Immature natural killer cell (primary cell): ENCODE results near the gene CLMN. TPM values are rescaled to one million over a fixed set of nuclear protein-coding genes. Genes with fewer than 3 reads are reported as not detected.

ENCODE experiments used
- DNase-seq, 3 donors: peaks; one replicate each; pipeline ENCODE4 v3.0.0; 2022; ENCODE audit warnings: mixed read lengths in 1 of 3
- H3K27ac Mint-ChIP-seq, 6 donors: one replicate each; pipeline ENCODE4 v1.8.0; 2020; ENCODE audit warnings: mixed read lengths in 6 of 6, mild to moderate bottlenecking in 5 of 6, inconsistent platforms in 4 of 6, moderate library complexity in 3 of 6
- H3K27me3 Mint-ChIP-seq, 3 donors: one replicate each; pipeline ENCODE4 v1.8.0; 2020 to 2021; ENCODE audit warnings: low read depth in 3 of 3, mild to moderate bottlenecking in 3 of 3, mixed read lengths in 3 of 3, moderate library complexity in 3 of 3, inconsistent platforms in 1 of 3
- H3K36me3 Mint-ChIP-seq, 3 donors: one replicate each; pipeline ENCODE4 v1.8.0; 2020; ENCODE audit warnings: mixed read lengths in 3 of 3, inconsistent platforms in 2 of 3, mild to moderate bottlenecking in 2 of 3
- H3K4me1 Mint-ChIP-seq, 2 donors: one replicate each; pipeline ENCODE4 v1.8.0; 2020; ENCODE audit warnings: inconsistent platforms in 2 of 2, mild to moderate bottlenecking in 2 of 2, mixed read lengths in 2 of 2, moderate library complexity in 1 of 2
- H3K4me3 Mint-ChIP-seq, 5 donors: one replicate each; pipeline ENCODE4 v1.8.0; 2020; ENCODE audit warnings: mild to moderate bottlenecking in 5 of 5, mixed read lengths in 5 of 5, inconsistent platforms in 3 of 5, moderate library complexity in 3 of 5
- H3K9me3 Mint-ChIP-seq, 6 donors: one replicate each; pipeline ENCODE4 v1.8.0; 2020; ENCODE audit warnings: mild to moderate bottlenecking in 6 of 6, mixed read lengths in 6 of 6, inconsistent platforms in 4 of 6, moderate library complexity in 3 of 6
- polyA plus RNA-seq, 3 donors: library from polyadenylated mRNA; unstranded; fragments of 300-500 nt; fragmentation: Illumina TruSeq; gene quantifications; one replicate each; pipeline ENCODE4 v1.2.3, GENCODE V29; 2021

The CLMN gene
- polyA plus RNA-seq, 3 donors from 2014 or later, result 0.09 to 0.39 TPM; not detected in 1

- H3K36me3 Mint-ChIP-seq, result no peaks in the 10 kb centered on the region
- H3K27me3 Mint-ChIP-seq, result peaks cover 3 to 9% (median 3%) of the 10 kb centered on the region in 3 donors
- no peak for DNase-seq
- H3K4me1 Mint-ChIP-seq, result no peaks in the 10 kb centered on the region
- no peaks in the 10 kb centered on the region for H3K9me3 Mint-ChIP-seq
- no peak overlapping the region for H3K27ac Mint-ChIP-seq
- no peak overlapping the region for H3K4me3 Mint-ChIP-seq
Observed at GRCh38 chr14:95274279-95274678, 45.4 kb downstream of the CLMN start.

GRCh38 chr14:95273001-95273978 lies 46.4 kb downstream of the CLMN start:
- H3K27me3 Mint-ChIP-seq, result peaks cover under 1 to 9% (median 1%) of the 10 kb centered on the region in 3 donors
- no peaks in the 10 kb centered on the region for H3K36me3 Mint-ChIP-seq
- no peaks in the 10 kb centered on the region for H3K9me3 Mint-ChIP-seq
- no peak for DNase-seq
- no peak overlapping the region for H3K4me3 Mint-ChIP-seq
- no peaks in the 10 kb centered on the region for H3K4me1 Mint-ChIP-seq
- no peak overlapping the region for H3K27ac Mint-ChIP-seq

- Mint-ChIP-seq H3K9me3 (no peaks in the 10 kb centered on the region), H3K27ac (no peak overlapping the region), H3K4me3 (no peak overlapping the region), H3K27me3 (peaks cover 0 to 5% (median 1%) of the 10 kb centered on the region in 3 donors), H3K4me1 (peaks cover 4 to 6% of the 10 kb centered on the region in 2 donors), H3K36me3 (no peaks in the 10 kb centered on the region)
- no peak for DNase-seq
Observed at GRCh38 chr14:95272057-95272456, 47.7 kb downstream of the CLMN start.

GRCh38 chr14:95270203-95270602 lies 49.5 kb downstream of the CLMN start:
- H3K4me1 Mint-ChIP-seq, result peaks cover 6 to 12% of the 10 kb centered on the region in 2 donors
- H3K36me3 Mint-ChIP-seq, result no peaks in the 10 kb centered on the region
- DNase-seq, result no peak
- no peaks in the 10 kb centered on the region for H3K9me3 Mint-ChIP-seq
- no peak overlapping the region for H3K27ac Mint-ChIP-seq
- H3K4me3 Mint-ChIP-seq, result no peak overlapping the region
- H3K27me3 Mint-ChIP-seq, result peaks cover 0 to 2% (median 0%) of the 10 kb centered on the region in 3 donors

- Mint-ChIP-seq H3K4me1 (peaks cover 6 to 12% of the 10 kb centered on the region in 2 donors), H3K27ac (no peak overlapping the region), H3K9me3 (no peaks in the 10 kb centered on the region), H3K36me3 (no peaks in the 10 kb centered on the region), H3K4me3 (no peak overlapping the region), H3K27me3 (peaks cover 0 to 2% (median 0%) of the 10 kb centered on the region in 3 donors)
- no peak for DNase-seq
Observed at GRCh38 chr14:95269493-95269892, 50.2 kb downstream of the CLMN start.

- Mint-ChIP-seq H3K4me3 (no peak overlapping the region), H3K27ac (no peak overlapping the region), H3K4me1 (peaks cover 6 to 12% of the 10 kb centered on the region in 2 donors), H3K9me3 (no peaks in the 10 kb centered on the region), H3K27me3 (no peaks in the 10 kb centered on the region), H3K36me3 (no peaks in the 10 kb centered on the region)
- no peak for DNase-seq
Observed at GRCh38 chr14:95268350-95268749, 51.4 kb downstream of the CLMN start.

GRCh38 chr14:95267306-95267705 lies 52.4 kb downstream of the CLMN start:
- Mint-ChIP-seq H3K27ac (no peak overlapping the region), H3K4me1 (peaks cover 6 to 12% of the 10 kb centered on the region in 2 donors), H3K27me3 (no peaks in the 10 kb centered on the region), H3K4me3 (no peak overlapping the region), H3K36me3 (no peaks in the 10 kb centered on the region), H3K9me3 (no peaks in the 10 kb centered on the region)
- no peak for DNase-seq

GRCh38 chr14:95265106-95266094 lies 54.3 kb downstream of the CLMN start:
- Mint-ChIP-seq H3K27ac (no peak overlapping the region), H3K4me1 (peaks cover 6 to 12% of the 10 kb centered on the region in 2 donors), H3K9me3 (no peaks in the 10 kb centered on the region), H3K36me3 (no peaks in the 10 kb centered on the region), H3K4me3 (no peak overlapping the region), H3K27me3 (peaks cover 0 to 4% (median 0%) of the 10 kb centered on the region in 3 donors)
- DNase-seq, result no peak

- peaks cover 0 to 4% (median 0%) of the 10 kb centered on the region in 3 donors for H3K27me3 Mint-ChIP-seq
- H3K27ac Mint-ChIP-seq, result no peak overlapping the region
- H3K4me3 Mint-ChIP-seq, result no peak overlapping the region
- no peaks in the 10 kb centered on the region for H3K36me3 Mint-ChIP-seq
- no peaks in the 10 kb centered on the region for H3K9me3 Mint-ChIP-seq
- H3K4me1 Mint-ChIP-seq, result peaks cover 6 to 12% of the 10 kb centered on the region in 2 donors
- no peak for DNase-seq
Observed at GRCh38 chr14:95264271-95264973, 55.3 kb downstream of the CLMN start.

- no peak for DNase-seq
- H3K9me3 Mint-ChIP-seq, result no peaks in the 10 kb centered on the region
- H3K36me3 Mint-ChIP-seq, result no peaks in the 10 kb centered on the region
- H3K4me3 Mint-ChIP-seq, result no peak overlapping the region
- peaks cover 6 to 12% of the 10 kb centered on the region in 2 donors for H3K4me1 Mint-ChIP-seq
- H3K27me3 Mint-ChIP-seq, result peaks cover 0 to 4% (median 0%) of the 10 kb centered on the region in 3 donors
- no peak overlapping the region for H3K27ac Mint-ChIP-seq
Observed at GRCh38 chr14:95263527-95264231, 56.0 kb downstream of the CLMN start.

- DNase-seq, result no peak
- Mint-ChIP-seq H3K4me3 (no peak overlapping the region), H3K27ac (no peak overlapping the region), H3K27me3 (peaks cover 0 to 4% (median 0%) of the 10 kb centered on the region in 3 donors), H3K36me3 (no peaks in the 10 kb centered on the region), H3K4me1 (peaks cover 6 to 10% of the 10 kb centered on the region in 2 donors), H3K9me3 (no peaks in the 10 kb centered on the region)
Observed at GRCh38 chr14:95262511-95262891, 57.2 kb downstream of the CLMN start.

- Mint-ChIP-seq H3K27ac (no peak overlapping the region), H3K36me3 (no peaks in the 10 kb centered on the region), H3K27me3 (peaks cover 0 to 4% (median 0%) of the 10 kb centered on the region in 3 donors), H3K4me3 (no peak overlapping the region), H3K4me1 (peaks cover under 1 to 4% of the 10 kb centered on the region in 2 donors), H3K9me3 (no peaks in the 10 kb centered on the region)
- DNase-seq, result no peak
Observed at GRCh38 chr14:95261616-95262510, 57.8 kb downstream of the CLMN start.
